PC-3 (cell line): Measurements from ENCODE around the gene LBR. TPM values are rescaled to one million over a fixed set of nuclear protein-coding genes. Genes with fewer than 3 reads are reported as not detected.

Experiments
- ATAC-seq: fragments of 200-7000 bp; cut with Tn5 transposase; 2 replicates; pipeline ENCODE4 v1.9.1; 2020; ENCODE audit warnings: mild to moderate bottlenecking, moderate library complexity
- BruUV-seq: library from RNA; stranded (reverse); fragments of 400-500 nt; replicated peaks from 2 replicates; lab custom pipeline; 2021; lab: Mats Ljungman, UMichigan
- CTCF ChIA-PET: fragments of 300-600 bp; sonication (Branson Sonifier 250); formaldehyde crosslinking; loops from one replicate; lab custom pipeline; 2022; ENCODE audit warnings: antibody characterized with exemption; lab: Charles Lee
- POLR2A ChIA-PET: fragments of 300-600 bp; sonication (Branson Sonifier 250); formaldehyde crosslinking; loops from one replicate; lab custom pipeline; 2022; ENCODE audit warnings: antibody characterized with exemption; ENCODE audit not compliant: unreplicated experiment; lab: Charles Lee
- DNase-seq: peaks from one replicate; pipeline ENCODE4 v3.0.0-alpha.2; 2015
- H2AFZ ChIP-seq: fragments of 300-600 bp; sonication (generic); 2 replicates; pipeline ENCODE4 v1.6.0; 2016; ENCODE audit warnings: antibody characterized with exemption, low read length
- H3F3A ChIP-seq: fragments of 300-600 bp; sonication (generic); one replicate; pipeline ENCODE4 v1.6.0; 2017; ENCODE audit warnings: antibody characterized with exemption, low read length, control low read depth, mild to moderate bottlenecking; ENCODE audit not compliant: unreplicated experiment
- H3K27ac ChIP-seq: fragments of 300-600 bp; sonication (generic); 2 replicates; pipeline ENCODE4 v1.5.1; 2016; ENCODE audit warnings: mild to moderate bottlenecking, low read length
- H3K27me3 ChIP-seq: fragments of 300-600 bp; sonication (generic); 2 replicates; pipeline ENCODE4 v1.6.1; 2016; ENCODE audit warnings: low read length, mixed read lengths
- H3K36me3 ChIP-seq: fragments of 300-600 bp; sonication (generic); 2 replicates; pipeline ENCODE4 v1.6.1; 2016; ENCODE audit warnings: low read depth, mixed run types, low read length, mixed read lengths
- H3K4me1 ChIP-seq: fragments of 300-600 bp; sonication (generic); 2 replicates; pipeline ENCODE4 v1.5.1; 2016; ENCODE audit warnings: low read length; ENCODE audit not compliant: insufficient read depth
- H3K4me2 ChIP-seq: fragments of 300-600 bp; sonication (generic); 2 replicates; pipeline ENCODE4 v1.6.0; 2016; ENCODE audit warnings: low read length
- H3K4me3 ChIP-seq: fragments of 300-600 bp; sonication (generic); 2 replicates; pipeline ENCODE4 v1.5.1; 2016; ENCODE audit warnings: mild to moderate bottlenecking, low read length, mixed read lengths
- H3K79me2 ChIP-seq: fragments of 300-600 bp; sonication (generic); 2 replicates; pipeline ENCODE4 v1.6.1; 2017; ENCODE audit warnings: low read length, mixed read lengths
- H3K9ac ChIP-seq: fragments of 300-600 bp; sonication (generic); 2 replicates; pipeline ENCODE4 v1.6.0; 2016; ENCODE audit warnings: mild to moderate bottlenecking, low read length
- H3K9me2 ChIP-seq: fragments of 300-600 bp; sonication (generic); replicated peaks from 2 replicates; pipeline ENCODE4 v1.6.1; 2016; ENCODE audit warnings: mixed run types, low read length, mixed read lengths
- H3K9me3 ChIP-seq: fragments of 300-600 bp; sonication (generic); 2 replicates; pipeline ENCODE4 v1.6.1; 2016; ENCODE audit warnings: low read length, mixed read lengths
- H4K20me1 ChIP-seq: fragments of 300-600 bp; sonication (generic); 2 replicates; pipeline ENCODE4 v1.6.1; 2016; ENCODE audit warnings: low read length, mixed read lengths
- CTCF ChIP-seq: fragments of 300-600 bp; sonication (generic); conservative IDR thresholded peaks from 2 replicates; pipeline ENCODE4 v1.5.1; 2017; ENCODE audit warnings: antibody characterized with exemption, low read depth, mild to moderate bottlenecking, low read length
- EZH2 ChIP-seq: fragments of 300-600 bp; sonication (generic); IDR thresholded peaks from one replicate; pipeline ENCODE4 v1.6.1; 2017; ENCODE audit warnings: antibody characterized with exemption, mild to moderate bottlenecking, low read length; ENCODE audit not compliant: unreplicated experiment
- EZH2phosphoT487 ChIP-seq: fragments of 300-600 bp; sonication (generic); IDR thresholded peaks from 2 replicates; pipeline ENCODE4 v1.6.1; 2018; ENCODE audit warnings: mild to moderate bottlenecking, antibody characterized with exemption, low read length, borderline replicate concordance
- intact Hi-C: fragments of 100-400 bp; cut with micrococcal nuclease; formaldehyde crosslinking; loops from 2 replicates; pipeline ENCODE4 v1.9.0; 2023
- total RNA-seq: library from RNA; depleted of rRNA; stranded (reverse); fragments of >200 nt; gene quantifications from 2 replicates; pipeline ENCODE4 v1.2.3, GENCODE V29; 2014

The LBR gene
- total RNA-seq, 1 experiment from 2014 or later = 35.1 TPM

DNA sequence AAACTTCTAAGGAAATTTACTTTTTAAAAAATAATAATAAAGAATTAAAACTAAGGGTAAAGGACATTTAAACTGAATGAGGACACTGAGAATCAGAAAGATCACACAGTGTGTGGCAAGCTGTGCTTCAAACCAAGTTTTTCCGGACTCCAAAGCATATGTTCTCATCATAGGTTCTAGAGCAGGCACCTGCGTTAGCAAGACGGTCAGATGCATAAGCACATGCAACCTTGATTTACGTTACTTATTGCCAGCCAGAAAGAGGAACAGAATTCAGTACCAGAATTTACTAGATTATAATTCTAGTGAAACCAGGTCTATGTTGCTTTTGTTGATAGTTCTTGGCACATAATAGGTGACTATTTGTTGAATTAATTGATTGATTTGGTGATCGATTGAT, 6.2 kb upstream of the LBR start:
- H3K4me3 ChIP-seq = no peak overlapping the region
- POLR2A ChIA-PET = interaction anchor here (0.6 kb wide), 1 partner anchor 577 kb away, joined by 3 read pairs; no protein-coding TSS in a partner anchor

GRCh38 chr1:225431081-225431863, 3.4 kb upstream of the LBR start:
- no peak overlapping the region for H2AFZ ChIP-seq
- H3K4me2 ChIP-seq = no peak overlapping the region
- peaks cover 9% of the 10 kb centered on the region for H3K4me1 ChIP-seq
- BruUV-seq = no TSS peak
- TF ChIP-seq EZH2 = no peak
- no peak for TF ChIP-seq EZH2phosphoT487
- TF ChIP-seq CTCF = no peak
- H3K9me2 ChIP-seq = no peaks in the 10 kb centered on the region
- no peaks in the 10 kb centered on the region for H3K36me3 ChIP-seq
- DNase-seq (no peak), ATAC-seq (no peak)
- ChIA-PET POLR2A (no interaction called here), CTCF (no interaction called here)
- H3K79me2 ChIP-seq = peaks cover 16% of the 10 kb centered on the region
- H3K4me3 ChIP-seq = no peak overlapping the region
- peaks cover 3% of the 10 kb centered on the region; the same call in 1 of the 2 replicates for H4K20me1 ChIP-seq
- intact Hi-C loops = no loop called here
- H3K27ac ChIP-seq = no peak overlapping the region
- no peaks in the 10 kb centered on the region for H3K27me3 ChIP-seq
- H3K9me3 ChIP-seq = no peaks in the 10 kb centered on the region
- no peaks in the 10 kb centered on the region for H3F3A ChIP-seq
- no peak overlapping the region for H3K9ac ChIP-seq

More for the DNA sequence above, 6.2 kb upstream of the LBR start:
- no peaks in the 10 kb centered on the region for H3K9me3 ChIP-seq
- H2AFZ ChIP-seq = no peak overlapping the region
- intact Hi-C loops = no loop called here
- CTCF ChIA-PET = no interaction called here
- H3K79me2 ChIP-seq = no peaks in the 10 kb centered on the region
- H3K9ac ChIP-seq = no peak overlapping the region
- peaks cover 4% of the 10 kb centered on the region for H3K4me1 ChIP-seq
- no TSS peak for BruUV-seq
- no peaks in the 10 kb centered on the region for H3K27me3 ChIP-seq
- H3K9me2 ChIP-seq = no peaks in the 10 kb centered on the region
- DNase-seq (no peak), ATAC-seq (no peak)
- no peaks in the 10 kb centered on the region for H3F3A ChIP-seq
- no peak overlapping the region for H3K27ac ChIP-seq
- no peak overlapping the region for H3K4me2 ChIP-seq
- no peaks in the 10 kb centered on the region for H4K20me1 ChIP-seq
- TF ChIP-seq EZH2phosphoT487 (no peak), CTCF (no peak), EZH2 (no peak)
- no peaks in the 10 kb centered on the region for H3K36me3 ChIP-seq

DNA sequence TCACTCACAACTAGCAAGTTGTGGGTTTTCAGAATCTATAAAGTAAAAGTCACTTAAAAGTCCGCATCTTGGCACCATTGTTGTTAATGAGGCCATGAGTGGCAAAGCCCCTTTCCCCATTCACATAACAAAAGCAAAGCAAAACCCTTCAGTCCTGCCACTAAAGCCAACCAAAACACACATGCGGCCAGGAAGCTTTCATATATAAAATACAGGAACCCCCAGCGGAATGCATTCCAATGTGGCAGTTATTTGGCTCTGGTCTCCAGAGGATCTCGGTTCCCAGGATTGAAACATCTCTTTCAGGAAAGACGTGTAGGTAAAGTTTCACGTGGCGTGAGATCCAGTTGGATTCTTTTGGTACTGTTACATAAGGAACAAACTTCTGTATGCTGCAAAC, 2.5 kb upstream of the LBR start:
- no peak overlapping the region for H3K4me3 ChIP-seq
- intact Hi-C loops = no loop called here

More for the DNA sequence above, 2.5 kb upstream of the LBR start:
- Histone ChIP-seq H3F3A (no peaks in the 10 kb centered on the region), H3K27ac (no peak overlapping the region), H2AFZ (peak overlapping the region; percentile 22; the same call in 1 of the 2 replicates), H4K20me1 (peaks cover 12% of the 10 kb centered on the region), H3K9me2 (no peaks in the 10 kb centered on the region), H3K9me3 (no peaks in the 10 kb centered on the region), H3K79me2 (peaks cover 25% of the 10 kb centered on the region), H3K4me1 (peaks cover 18% of the 10 kb centered on the region), H3K9ac (no peak overlapping the region), H3K4me2 (no peak overlapping the region), H3K27me3 (no peaks in the 10 kb centered on the region), H3K36me3 (no peaks in the 10 kb centered on the region)
- ATAC-seq (no peak), DNase-seq (no peak)
- POLR2A ChIA-PET = no interaction called here
- CTCF ChIA-PET = no interaction called here
- BruUV-seq = no TSS peak
- no peak for TF ChIP-seq CTCF
- no peak for TF ChIP-seq EZH2
- no peak for TF ChIP-seq EZH2phosphoT487
